Endodermal cell (in vitro differentiated cells): ENCODE measurements around the gene DOCK8. TPM values are rescaled to one million over a fixed set of nuclear protein-coding genes. Genes with fewer than 3 reads are reported as not detected.

Experiments
- DNase-seq: peaks from one replicate; pipeline ENCODE4 v3.0.0-alpha.2; 2017
- H3K27ac ChIP-seq: 2 replicates; pipeline ENCODE4 v1.5.1; 2013; ENCODE audit warnings: mild to moderate bottlenecking, low read depth, low read length, moderate library complexity
- H3K27me3 ChIP-seq: 2 replicates; pipeline ENCODE4 v1.6.1; 2013; ENCODE audit warnings: mild to moderate bottlenecking, low read length, moderate library complexity; ENCODE audit not compliant: insufficient read depth, control insufficient read depth, poor library complexity, severe bottlenecking
- H3K36me3 ChIP-seq: 2 replicates; pipeline ENCODE4 v1.7.0; 2013; ENCODE audit warnings: mild to moderate bottlenecking, low read length, moderate library complexity; ENCODE audit not compliant: control insufficient read depth, insufficient read depth
- H3K4me1 ChIP-seq: one replicate; pipeline ENCODE4 v1.7.0; 2013; ENCODE audit warnings: low read length; ENCODE audit not compliant: control insufficient read depth, insufficient read depth
- H3K4me3 ChIP-seq: 2 replicates; pipeline ENCODE4 v1.5.1; 2013; ENCODE audit warnings: mild to moderate bottlenecking, low read length, moderate library complexity
- H3K9ac ChIP-seq: 2 replicates; pipeline ENCODE4 v1.6.1; 2013; ENCODE audit warnings: mild to moderate bottlenecking, low read length, moderate library complexity; ENCODE audit not compliant: poor library complexity, severe bottlenecking; ENCODE audit errors: extremely low read depth
- H3K9me3 ChIP-seq: 2 replicates; pipeline ENCODE4 v1.6.1; 2013; ENCODE audit warnings: mild to moderate bottlenecking, low read length, moderate library complexity; ENCODE audit not compliant: control insufficient read depth
- H3K27ac Mint-ChIP-seq: 2 replicates; pipeline ENCODE4 v1.8.0; 2020; ENCODE audit warnings: mixed read lengths
- H3K27me3 Mint-ChIP-seq: 2 replicates; pipeline ENCODE4 v1.8.0; 2021; ENCODE audit warnings: mild to moderate bottlenecking, mixed read lengths; ENCODE audit not compliant: insufficient read depth
- H3K36me3 Mint-ChIP-seq: 2 replicates; pipeline ENCODE4 v1.8.0; 2020; ENCODE audit warnings: low read depth, mixed read lengths
- H3K4me1 Mint-ChIP-seq: 2 replicates; pipeline ENCODE4 v1.8.0; 2020; ENCODE audit warnings: mixed read lengths
- H3K4me3 Mint-ChIP-seq: 2 replicates; pipeline ENCODE4 v1.8.0; 2020; ENCODE audit warnings: mild to moderate bottlenecking, moderate library complexity, mixed read lengths
- H3K9me3 Mint-ChIP-seq: 2 replicates; pipeline ENCODE4 v1.8.0; 2020; ENCODE audit warnings: mild to moderate bottlenecking, mixed read lengths
- WGBS, 2 experiments: methylation state at CpG; one replicate each; pipeline versions ENCODE4 v1.1.5 to v1.1.7; 2013; ENCODE audit warnings: missing lambda C conversion rate in 2 of 2, mixed read lengths in 1 of 2; ENCODE audit not compliant: insufficient coverage in 1 of 2, insufficient read length in 1 of 2; 5-methylcytosine and 5-hydroxymethylcytosine counted together
- total RNA-seq, 2 donors: library from RNA; stranded (reverse); fragmentation: NEBNext Ultra II Directional in 1 of 2; extraction: Animal tissue kit (Norgen Biotek cat#: 25700) in 1 of 2; gene quantifications; 2 replicates in 1 of 2; 3 replicates in 1 of 2; pipeline ENCODE4 v1.2.1, GENCODE V29; 2021
- TF ChIP-seq, protein P1 (sequence below): fragments of 200-600 bp; sonication (generic); conservative IDR thresholded peaks from 2 replicates; pipeline ENCODE4 v1.5.0; 2021; ENCODE audit warnings: antibody characterized with exemption, mild to moderate bottlenecking

DOCK8 gene
- total RNA-seq, 2 donors from 2014 or later = 26.9 to 28.1 TPM

DNA sequence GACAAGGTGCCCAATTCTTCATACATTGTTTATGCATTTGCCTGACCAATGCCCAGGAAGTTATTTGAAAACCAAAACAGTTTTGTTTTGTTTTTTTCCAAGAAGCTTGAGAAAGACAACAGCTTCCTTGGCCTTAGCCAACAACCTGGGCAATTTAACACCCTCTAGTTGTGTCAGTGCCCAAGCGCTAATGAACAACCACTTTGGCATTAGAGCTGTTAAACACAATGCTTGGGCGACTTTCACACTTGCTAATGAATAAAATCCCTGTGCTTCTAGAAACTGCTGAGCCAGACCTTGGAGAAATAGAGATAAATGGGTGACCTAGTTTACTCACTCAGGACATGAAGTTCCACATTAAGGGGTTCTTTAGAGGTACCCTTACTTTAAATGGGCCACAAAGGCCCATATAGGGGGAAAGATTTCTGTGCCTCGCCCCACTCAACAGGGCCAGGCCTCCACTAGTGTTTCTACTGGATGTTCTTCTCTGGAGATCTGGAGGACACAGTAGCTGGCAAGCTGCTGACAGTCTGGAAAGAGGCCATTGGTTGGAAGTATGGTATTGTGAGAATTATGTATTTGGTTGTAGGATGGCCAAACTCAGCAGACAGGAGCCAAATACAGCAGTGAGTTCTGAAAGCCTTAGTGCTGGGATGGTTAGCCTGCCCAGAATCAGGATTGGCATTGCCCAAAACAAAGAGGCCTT lies 179.8 kb downstream of the DOCK8 start:
- Histone ChIP-seq H3K36me3 (peaks cover 7% of the 10 kb centered on the region), H3K9ac (no peak overlapping the region), H3K27me3 (no peaks in the 10 kb centered on the region), H3K9me3 (no peaks in the 10 kb centered on the region), H3K4me1 (no peaks in the 10 kb centered on the region), H3K27ac (no peak overlapping the region), H3K4me3 (no peak overlapping the region)
- Mint-ChIP-seq H3K27ac (no peak overlapping the region), H3K36me3 (peaks cover 27% of the 10 kb centered on the region), H3K4me3 (no peak overlapping the region), H3K9me3 (no peaks in the 10 kb centered on the region), H3K27me3 (peaks cover 1% of the 10 kb centered on the region), H3K4me1 (peaks cover 14% of the 10 kb centered on the region)
- TF ChIP-seq, protein P1, sequence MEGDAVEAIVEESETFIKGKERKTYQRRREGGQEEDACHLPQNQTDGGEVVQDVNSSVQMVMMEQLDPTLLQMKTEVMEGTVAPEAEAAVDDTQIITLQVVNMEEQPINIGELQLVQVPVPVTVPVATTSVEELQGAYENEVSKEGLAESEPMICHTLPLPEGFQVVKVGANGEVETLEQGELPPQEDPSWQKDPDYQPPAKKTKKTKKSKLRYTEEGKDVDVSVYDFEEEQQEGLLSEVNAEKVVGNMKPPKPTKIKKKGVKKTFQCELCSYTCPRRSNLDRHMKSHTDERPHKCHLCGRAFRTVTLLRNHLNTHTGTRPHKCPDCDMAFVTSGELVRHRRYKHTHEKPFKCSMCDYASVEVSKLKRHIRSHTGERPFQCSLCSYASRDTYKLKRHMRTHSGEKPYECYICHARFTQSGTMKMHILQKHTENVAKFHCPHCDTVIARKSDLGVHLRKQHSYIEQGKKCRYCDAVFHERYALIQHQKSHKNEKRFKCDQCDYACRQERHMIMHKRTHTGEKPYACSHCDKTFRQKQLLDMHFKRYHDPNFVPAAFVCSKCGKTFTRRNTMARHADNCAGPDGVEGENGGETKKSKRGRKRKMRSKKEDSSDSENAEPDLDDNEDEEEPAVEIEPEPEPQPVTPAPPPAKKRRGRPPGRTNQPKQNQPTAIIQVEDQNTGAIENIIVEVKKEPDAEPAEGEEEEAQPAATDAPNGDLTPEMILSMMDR = no peak
- no peak for DNase-seq
- 88% methylated on average over 2 to 3 of the region's 3 CpGs for WGBS, 2 experiments

DNA sequence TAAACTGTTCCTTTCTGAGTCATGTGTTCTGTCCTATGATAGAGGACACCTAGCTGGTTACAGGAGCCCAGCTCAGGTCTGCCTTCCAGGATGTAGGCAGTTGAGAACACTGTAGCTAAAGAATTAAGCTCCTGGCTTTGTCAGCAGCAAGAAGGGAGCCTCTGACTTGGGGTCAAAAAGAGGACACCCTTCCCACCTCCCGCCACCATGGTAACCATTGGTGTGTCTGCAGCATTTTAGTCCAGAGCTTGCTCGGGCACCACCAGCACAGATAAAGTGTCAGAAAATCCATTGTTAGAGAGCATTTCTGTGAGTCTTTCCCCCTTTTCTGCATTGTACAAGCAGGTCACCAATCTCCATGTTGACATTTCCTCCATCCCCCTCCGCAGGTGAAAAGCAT lies 181.7 kb downstream of the DOCK8 start:
- Histone ChIP-seq H3K4me1 (no peaks in the 10 kb centered on the region), H3K27ac (no peak overlapping the region), H3K9ac (no peak overlapping the region), H3K36me3 (peaks cover 11% of the 10 kb centered on the region), H3K27me3 (no peaks in the 10 kb centered on the region), H3K4me3 (no peak overlapping the region), H3K9me3 (no peaks in the 10 kb centered on the region)
- Mint-ChIP-seq H3K4me1 (peaks cover 17% of the 10 kb centered on the region), H3K36me3 (peaks cover 26% of the 10 kb centered on the region), H3K27me3 (no peaks in the 10 kb centered on the region), H3K9me3 (no peaks in the 10 kb centered on the region), H3K4me3 (no peak overlapping the region), H3K27ac (no peak overlapping the region)
- TF ChIP-seq, protein P1 = no peak
- DNase-seq = no peak
- WGBS, 2 experiments = 86 to 92% methylated on average over 3 of the region's 3 CpGs

DNA sequence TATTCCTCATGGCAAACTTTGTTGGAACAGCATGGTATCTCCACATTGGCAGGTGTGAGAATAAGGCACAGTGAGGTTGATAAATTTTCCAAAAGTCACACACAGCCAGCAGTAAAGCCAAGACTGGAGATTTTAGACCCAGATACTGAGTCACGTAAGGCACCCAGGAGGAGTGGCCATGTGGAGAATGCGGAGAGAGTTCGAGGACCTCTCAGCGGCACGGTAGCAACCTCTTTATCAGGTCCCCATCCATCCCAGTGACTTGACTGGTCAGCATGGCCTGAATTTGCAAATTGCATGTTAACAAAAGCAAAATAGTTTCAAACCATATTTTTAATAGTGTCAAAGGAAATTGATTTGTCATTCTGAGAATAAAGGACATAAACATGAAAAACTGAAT lies 183.4 kb downstream of the DOCK8 start:
- Mint-ChIP-seq H3K4me1 (peaks cover 19% of the 10 kb centered on the region), H3K9me3 (no peaks in the 10 kb centered on the region), H3K36me3 (peaks cover 32% of the 10 kb centered on the region), H3K4me3 (no peak overlapping the region), H3K27me3 (no peaks in the 10 kb centered on the region), H3K27ac (no peak overlapping the region)
- Histone ChIP-seq H3K9me3 (no peaks in the 10 kb centered on the region), H3K4me3 (no peak overlapping the region), H3K36me3 (peaks cover 11% of the 10 kb centered on the region), H3K27me3 (no peaks in the 10 kb centered on the region), H3K4me1 (no peaks in the 10 kb centered on the region), H3K27ac (no peak overlapping the region), H3K9ac (no peak overlapping the region)
- 92 to 93% methylated on average over 2 to 5 of the region's 5 CpGs for WGBS, 2 experiments
- TF ChIP-seq, protein P1 = no peak
- DNase-seq = no peak
